Fibroblast of upper back skin (primary cell): ENCODE measurements around the gene MEF2A.
A peak's percentile ranks its signal among the peaks of the same experiment; 100 is the strongest.

ENCODE experiments used
- DNase-seq: peaks from one replicate; pipeline ENCODE4 v3.0.0-alpha.2; 2013

The MEF2A gene

GRCh38 chr15:99606646-99607045 lies 40.9 kb downstream of the MEF2A start:
- DNase-seq = no peak

GRCh38 chr15:99613481-99613880 lies 47.7 kb downstream of the MEF2A start:
- DNase-seq = no peak

- peak; percentile 34 for DNase-seq
Observed at GRCh38 chr15:99613887-99614647, 48.3 kb downstream of the MEF2A start.

- DNase-seq = no peak
Observed at GRCh38 chr15:99614749-99615288, 49.0 kb downstream of the MEF2A start.

GRCh38 chr15:99615460-99615859 lies 49.7 kb downstream of the MEF2A start:
- no peak for DNase-seq

GRCh38 chr15:99616129-99616528 lies 50.3 kb downstream of the MEF2A start:
- no peak for DNase-seq

GRCh38 chr15:99616773-99617342 lies 51.1 kb downstream of the MEF2A start:
- no peak for DNase-seq

GRCh38 chr15:99618941-99619411 lies 53.2 kb downstream of the MEF2A start:
- peak; percentile 38 for DNase-seq

- DNase-seq = peak; percentile 5
Observed at GRCh38 chr15:99619712-99620111, 53.9 kb downstream of the MEF2A start.

- DNase-seq = no peak
Observed at GRCh38 chr15:99620178-99620577, 54.4 kb downstream of the MEF2A start.

GRCh38 chr15:99621767-99622166 lies 56.0 kb downstream of the MEF2A start:
- no peak for DNase-seq

GRCh38 chr15:99628374-99629001 lies 62.7 kb downstream of the MEF2A start:
- no peak for DNase-seq

GRCh38 chr15:99630607-99631131 lies 64.9 kb downstream of the MEF2A start:
- no peak for DNase-seq

- DNase-seq = no peak
Observed at GRCh38 chr15:99631255-99631654, 65.5 kb downstream of the MEF2A start.

- peak; percentile 2 for DNase-seq
Observed at GRCh38 chr15:99632521-99632920, 66.7 kb downstream of the MEF2A start.

GRCh38 chr15:99633655-99634054 lies 67.9 kb downstream of the MEF2A start:
- no peak for DNase-seq

- DNase-seq = no peak
Observed at GRCh38 chr15:99634576-99634975, 68.8 kb downstream of the MEF2A start.

GRCh38 chr15:99635145-99635544 lies 69.4 kb downstream of the MEF2A start:
- no peak for DNase-seq

GRCh38 chr15:99635794-99636193 lies 70.0 kb downstream of the MEF2A start:
- no peak for DNase-seq

- DNase-seq = no peak
Observed at GRCh38 chr15:99644913-99645542, 79.2 kb downstream of the MEF2A start.

GRCh38 chr15:99645543-99645935 lies 79.8 kb downstream of the MEF2A start:
- DNase-seq = no peak

- no peak for DNase-seq
Observed at GRCh38 chr15:99645951-99646350, 80.2 kb downstream of the MEF2A start.
